HG03159 (cell line): ENCODE data around the gene HLA-DPA1.
A peak's percentile ranks its signal among the peaks of the same experiment; 100 is the strongest.
"Not testable (repeated sequence)": the region's sequence is repeated elsewhere in the genome, so short reads cannot be mapped to it uniquely, and the experiment has no call there.

Experiments
- ATAC-seq: cut with Tn5 transposase; IDR thresholded peaks from one replicate; pipeline ENCODE4 v1.9.1; 2021; ENCODE audit warnings: mild to moderate bottlenecking, moderate library complexity; ENCODE audit not compliant: unreplicated experiment

The HLA-DPA1 gene

DNA sequence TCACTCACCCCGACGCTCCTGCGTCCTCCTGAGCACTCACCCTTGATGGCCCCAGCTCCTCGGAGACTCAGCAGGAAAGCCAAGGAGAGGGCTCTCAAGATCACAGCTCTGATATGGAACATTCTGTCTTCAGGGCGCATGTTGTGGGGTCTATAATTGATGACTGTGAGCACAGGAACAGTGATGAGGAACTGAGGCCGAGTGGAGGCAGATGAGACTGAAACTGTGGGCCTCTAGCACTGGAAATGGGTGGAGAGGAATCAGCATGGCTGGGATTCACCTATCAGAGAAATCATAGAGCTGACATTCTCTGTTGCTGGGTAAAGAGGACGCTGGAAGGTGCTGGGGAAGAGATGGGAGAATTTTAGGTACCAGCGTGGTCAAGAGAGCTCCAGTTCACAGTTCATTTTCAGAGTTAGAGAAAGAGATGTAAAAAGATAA is at the start of gene HLA-DPA1:
Gene HLA-DPA1, minus strand, starts transcription at position 219 of the 441 bp plus-strand sequence.
- peak; percentile 62 for ATAC-seq

DNA sequence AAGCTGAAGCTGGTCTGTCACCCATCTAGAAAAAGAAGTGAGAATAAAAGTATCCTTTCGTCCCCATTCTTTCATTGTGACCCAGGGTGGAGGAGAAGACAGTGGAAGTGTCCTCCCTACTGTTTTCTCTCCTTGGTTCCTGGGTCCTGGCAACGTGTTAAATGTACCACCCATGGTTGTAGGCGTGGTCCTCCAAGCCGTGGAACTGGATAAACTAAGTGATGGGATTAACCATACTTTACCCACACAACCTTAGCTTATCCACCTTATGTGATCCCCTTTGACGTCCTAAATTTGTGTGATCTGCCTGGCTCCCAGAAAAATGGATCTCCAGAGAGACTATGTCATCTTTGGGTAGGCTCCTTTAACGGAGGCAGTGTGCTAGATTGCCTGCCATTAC is 49.7 kb upstream of the HLA-DPA1 start:
- no peak for ATAC-seq

DNA sequence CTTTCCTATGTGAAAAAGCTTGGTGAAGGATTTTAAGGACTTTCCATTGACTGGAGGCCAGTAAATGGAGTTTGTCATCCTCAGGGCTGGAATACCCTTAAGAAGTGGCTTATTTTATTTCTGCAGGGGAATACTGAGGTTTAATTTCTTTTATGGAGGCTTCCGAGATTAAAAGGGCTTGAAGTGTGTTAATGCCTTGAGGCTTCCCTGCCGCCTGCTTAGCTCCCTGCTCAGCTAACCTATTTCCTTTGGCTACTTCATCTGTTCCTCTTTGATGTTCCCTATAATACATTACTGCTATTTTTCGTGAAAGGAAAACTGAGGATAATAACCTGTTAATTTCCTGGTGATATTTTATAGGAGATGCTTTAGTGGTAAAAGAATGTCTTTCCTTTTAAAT is 46.6 kb upstream of the HLA-DPA1 start:
- ATAC-seq: no peak

DNA sequence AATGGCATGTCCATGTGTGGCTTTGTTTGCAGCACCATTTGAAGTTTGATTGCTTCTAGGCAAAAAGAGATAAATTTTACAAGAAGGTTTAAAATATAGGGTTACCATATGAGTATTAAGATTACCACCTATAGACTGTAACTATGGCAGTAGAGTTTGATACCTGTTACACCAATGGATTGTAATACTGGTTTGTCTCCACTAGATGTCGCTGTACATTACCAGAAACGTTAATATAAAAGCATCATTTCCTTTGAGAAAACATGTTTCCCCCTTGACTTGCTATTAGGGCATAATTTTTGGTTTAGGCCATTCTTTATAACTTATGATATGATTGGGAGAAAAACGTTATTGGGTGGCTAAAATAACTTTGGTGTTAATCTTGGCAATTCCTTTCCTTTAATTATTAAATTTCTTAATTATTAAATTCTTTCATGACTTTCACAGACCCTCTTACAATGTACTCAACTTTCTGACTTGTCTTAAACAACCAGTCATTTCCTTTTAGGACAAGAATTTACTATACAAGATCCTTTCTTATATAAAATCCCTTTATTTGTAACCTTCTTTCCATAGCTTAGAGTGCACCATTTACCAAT is 45.2 kb upstream of the HLA-DPA1 start:
- ATAC-seq: no peak

DNA sequence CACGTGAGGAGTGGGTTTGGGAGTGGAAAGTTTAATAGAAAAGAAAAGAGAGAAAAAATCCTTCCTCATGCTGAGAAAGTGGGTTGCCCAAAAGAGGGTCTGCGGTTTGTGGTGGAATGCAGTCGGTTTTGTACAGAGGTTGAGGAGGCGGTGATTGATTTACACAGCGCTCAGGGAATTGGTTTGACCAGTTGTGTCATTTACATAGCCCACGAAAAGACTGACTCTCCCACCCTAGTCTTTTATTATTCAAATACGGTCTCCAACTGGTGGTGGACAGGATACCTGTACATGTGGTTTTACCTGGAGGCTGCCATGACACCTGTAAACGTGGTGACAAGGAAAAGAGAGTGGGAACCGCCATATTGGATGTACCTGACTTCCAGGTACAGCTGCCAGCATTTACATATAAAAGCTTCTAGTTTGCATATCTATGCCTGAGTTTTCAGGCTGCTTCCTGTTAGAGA is 44.4 kb upstream of the HLA-DPA1 start:
- ATAC-seq: no peak

DNA sequence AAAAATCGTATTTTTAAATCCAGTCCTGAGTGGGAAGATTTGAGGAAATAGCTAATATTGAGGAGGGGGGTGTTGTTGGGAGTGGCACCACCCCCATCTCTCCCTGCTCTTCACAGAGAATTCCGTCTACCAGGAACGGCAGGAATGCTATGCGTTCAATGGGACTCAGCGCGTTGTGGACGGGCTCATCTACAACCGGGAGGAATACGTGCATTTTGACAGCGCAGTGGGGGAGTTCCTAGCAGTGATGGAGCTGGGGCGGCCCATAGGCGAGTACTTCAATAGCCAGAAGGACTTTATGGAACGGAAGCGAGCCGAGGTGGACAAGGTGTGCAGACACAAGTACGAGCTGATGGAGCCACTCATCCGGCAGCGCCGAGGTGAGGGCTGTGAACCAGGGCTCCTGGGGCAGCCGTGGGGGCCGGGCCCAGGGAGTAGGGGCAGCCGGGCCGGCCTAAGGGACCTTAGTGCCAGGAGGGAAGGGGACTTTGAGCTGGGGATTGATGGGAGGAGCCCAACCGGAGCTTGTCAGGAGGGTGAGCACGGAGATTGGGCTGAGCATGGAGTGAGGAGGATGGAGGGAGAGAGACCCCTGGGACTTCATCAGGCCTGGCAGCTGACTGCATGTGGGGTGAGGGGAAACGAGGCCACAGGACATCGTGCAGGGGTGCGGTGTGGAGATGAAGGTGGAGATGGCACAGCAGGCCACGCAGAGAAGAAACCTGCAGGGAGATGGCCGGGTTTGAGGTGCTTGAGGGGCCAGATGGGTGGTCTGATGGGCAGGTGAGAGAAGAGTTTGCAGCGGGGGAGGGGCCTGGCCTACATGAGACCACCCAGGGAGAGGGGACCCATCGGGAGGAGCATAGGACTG is 43.6 kb upstream of the HLA-DPA1 start:
- no peak for ATAC-seq

DNA sequence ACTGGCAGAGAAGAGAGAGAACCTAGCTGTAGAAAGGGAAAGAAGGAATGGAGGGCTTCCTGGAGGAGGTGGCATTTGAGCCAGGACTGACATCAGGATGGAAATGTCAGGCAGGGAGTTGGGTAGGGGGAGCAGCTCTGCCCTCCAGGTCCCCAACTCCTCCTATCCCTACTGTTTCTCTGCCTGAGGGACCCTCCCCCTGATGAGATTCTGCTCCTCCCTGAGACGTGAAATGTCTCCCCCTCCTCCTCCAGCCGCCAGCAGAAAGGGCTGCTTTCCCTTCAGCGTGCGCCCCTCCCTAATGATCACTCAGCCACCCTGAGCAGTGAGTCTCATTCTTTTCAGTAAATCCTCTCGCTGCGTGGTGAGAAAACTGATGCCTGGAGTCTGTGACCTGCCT is 43.0 kb upstream of the HLA-DPA1 start:
- ATAC-seq: no peak

DNA sequence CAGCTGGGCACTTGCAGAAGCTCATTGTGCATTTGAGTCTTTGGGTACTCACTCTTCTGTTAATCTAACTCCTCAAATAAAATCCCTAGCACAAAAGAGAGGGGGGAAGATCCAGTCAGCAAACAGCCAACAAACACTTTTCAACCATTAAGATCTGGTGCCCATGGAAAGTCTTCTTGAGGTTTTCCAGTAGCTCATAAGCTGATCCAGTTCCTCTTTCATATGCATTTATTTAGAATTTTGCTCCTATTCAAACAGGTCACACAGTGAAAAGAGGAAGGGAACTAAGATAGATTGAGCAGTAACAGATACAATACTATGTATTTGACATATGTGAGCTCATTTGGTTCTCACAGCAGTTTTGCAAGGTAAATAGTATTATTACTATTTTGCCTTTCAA is 41.0 kb upstream of the HLA-DPA1 start:
- ATAC-seq: no peak

DNA sequence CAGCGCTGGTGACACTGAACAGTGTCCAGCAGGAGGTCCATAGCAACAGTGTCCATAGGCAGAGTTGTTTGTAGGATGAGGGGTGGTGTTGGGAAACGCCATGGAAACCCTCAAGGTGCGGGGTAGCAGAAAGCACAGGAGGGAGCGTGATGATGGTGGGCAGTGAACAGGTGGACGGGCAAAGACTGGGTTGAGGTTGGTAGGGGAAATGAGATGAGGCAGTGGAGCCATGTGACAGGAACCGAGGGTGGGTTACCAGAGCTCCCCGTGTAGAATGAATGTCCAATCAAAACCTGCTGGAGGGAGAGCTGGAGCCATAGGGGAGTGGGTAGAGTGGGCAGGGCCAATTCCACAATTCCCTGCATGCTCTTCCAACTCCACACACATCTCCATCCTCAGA is 40.3 kb upstream of the HLA-DPA1 start:
- no peak for ATAC-seq

DNA sequence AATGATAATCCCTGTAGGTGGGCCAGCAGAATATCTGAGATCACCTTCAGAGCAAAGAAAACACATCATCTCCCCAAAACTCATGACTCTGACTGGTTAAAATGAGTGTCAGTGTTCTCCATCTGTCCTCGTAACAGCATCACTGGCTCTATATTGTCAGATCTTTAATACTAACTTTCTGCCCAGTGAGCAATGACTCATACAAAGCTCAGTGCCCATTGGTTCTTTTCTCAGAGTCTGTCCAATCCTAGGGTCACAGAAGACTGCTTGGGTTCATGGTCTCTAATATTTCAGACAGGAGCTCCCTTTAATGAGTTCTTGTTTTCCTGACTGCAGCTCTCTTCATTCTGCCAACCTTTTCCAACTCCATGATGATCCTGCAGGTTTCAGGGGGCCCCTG is 38.7 kb upstream of the HLA-DPA1 start:
- peak; percentile 87 for ATAC-seq

DNA sequence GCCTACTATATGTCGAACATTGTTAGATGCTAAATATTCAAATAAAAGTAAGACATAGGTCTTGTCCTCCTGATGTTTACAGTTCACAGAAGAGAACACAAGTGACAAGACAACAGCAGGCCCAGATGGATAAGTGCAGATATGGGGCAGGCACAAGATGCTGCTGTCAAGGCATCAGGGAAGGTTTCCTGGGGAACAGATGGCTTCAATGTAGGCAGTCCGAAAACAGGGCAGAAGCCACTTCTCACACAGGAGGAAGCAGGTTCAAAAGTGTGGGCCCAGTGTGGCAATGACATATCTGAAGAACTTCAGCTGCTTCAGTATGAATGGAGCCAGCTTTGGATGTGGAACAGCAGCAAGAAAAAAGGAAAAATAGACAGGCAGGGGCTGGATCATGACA is 34.9 kb upstream of the HLA-DPA1 start:
- no peak for ATAC-seq

DNA sequence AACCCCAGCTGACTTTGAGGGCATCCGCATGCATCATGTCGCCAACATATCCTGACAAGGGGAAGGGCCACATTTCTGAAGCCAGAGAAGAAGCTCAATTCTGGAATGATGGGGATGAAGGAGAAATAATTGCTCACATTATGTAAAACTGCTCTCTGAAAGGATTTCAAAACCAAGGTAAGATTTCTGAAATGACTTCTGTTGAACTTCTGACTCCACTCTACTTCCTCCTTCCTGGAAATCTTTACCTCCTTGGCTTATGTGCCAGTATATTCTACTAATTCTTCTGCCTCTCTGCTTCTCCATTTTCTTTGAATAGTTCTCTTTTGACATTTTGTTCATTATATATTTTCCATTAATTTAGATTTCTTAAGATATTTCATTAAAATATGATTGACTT is 34.2 kb upstream of the HLA-DPA1 start:
- no peak for ATAC-seq

DNA sequence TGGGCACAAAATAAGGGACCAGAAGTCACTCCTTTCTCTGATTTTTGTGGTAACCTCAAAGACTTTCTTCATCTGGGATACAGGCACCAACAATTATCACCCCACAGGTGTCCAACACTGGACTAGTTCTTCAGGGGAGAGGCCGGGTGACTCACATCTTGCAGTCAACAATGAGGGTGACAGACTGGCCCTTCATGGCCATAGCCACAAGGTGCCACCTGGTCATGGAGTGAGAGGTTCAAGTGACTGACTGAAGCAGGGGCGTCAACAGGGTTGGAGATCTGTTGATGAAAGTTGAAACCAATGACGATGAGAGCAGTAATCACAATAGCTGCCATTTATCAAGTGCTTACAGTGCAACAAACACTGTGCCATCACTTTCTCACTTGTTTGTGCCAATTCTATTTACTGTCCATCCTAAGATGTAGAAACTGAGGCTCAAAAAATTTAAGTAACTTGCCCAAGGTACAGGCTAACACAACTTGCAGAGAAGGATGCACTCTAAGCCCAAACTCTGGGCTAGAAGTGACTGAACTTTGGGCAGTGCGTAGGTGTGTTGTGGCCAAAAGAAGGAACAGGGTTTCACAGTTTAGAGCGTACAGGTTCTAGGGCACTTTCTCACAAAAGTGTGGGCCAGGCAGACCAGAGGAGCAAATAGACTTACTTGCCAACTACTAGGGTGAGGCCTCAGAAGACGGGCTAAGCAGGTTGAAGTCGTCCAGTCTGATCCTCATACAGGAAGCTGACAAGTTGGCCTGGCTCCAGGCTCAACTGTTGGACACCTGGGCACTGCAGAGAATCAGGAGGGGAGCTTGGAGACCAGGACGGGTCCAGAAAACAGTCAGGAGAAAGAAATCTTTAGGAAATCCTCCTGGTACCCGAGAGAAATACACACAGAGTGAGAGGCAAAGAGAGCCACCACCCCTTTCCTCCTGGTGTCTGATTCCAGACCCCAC is 32.7 kb upstream of the HLA-DPA1 start:
- ATAC-seq: no peak

DNA sequence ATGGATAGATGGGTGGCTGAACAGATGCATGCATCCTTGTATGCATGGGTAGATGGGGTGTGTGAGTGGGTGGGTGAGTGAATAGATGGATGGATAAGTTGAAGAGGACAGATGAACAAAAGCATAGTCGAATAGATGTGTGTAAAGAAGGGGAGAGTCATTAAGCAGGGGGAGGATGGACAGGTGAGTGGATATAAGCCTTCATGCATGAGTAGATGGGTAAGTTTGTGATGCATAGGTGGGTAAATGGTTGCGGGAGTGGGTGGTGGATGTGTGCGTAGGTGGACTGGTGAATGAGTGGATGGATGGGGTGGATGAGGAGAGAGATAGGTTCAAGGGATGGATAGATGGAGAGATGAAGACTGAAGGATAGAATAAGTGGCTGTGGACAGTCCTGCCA is 31.9 kb upstream of the HLA-DPA1 start:
- no peak for ATAC-seq

DNA sequence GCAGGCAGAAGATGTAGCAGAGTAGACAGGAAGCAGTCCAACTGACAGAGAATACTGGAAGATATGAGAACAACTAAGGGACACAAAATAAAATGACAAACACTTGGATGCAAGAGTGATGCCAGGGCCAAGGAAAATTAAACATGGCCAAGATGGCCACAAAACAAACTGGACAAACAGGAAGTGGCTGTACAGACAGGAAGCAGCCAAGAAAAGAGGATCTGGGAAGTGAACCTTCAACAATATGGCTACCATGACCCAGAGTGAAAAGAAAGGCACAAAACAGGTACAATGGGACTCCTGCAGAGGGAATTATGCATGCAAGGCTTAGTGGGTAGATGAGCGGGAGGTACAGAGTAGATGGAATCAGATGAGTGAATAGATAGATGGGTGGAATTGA is 31.4 kb upstream of the HLA-DPA1 start:
- no peak for ATAC-seq

DNA sequence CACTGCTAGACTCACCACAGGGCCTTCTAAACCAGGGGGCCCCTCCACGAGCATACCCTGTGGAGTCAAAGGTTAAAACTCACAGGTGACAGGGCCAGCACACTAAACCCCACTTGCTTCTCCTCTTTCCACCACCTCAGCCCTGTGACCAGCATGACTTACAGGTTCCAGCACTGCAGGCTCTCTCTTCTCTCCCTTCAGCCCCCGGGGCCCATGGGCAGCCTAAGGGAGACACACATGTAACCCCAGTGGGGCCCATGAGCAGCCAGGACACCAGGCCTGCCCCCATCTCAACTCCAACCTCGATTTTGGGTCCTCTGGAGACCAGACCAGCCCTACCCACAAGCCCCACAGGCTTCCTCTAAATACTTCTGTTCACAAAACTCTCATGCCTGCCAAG is 30.3 kb upstream of the HLA-DPA1 start:
- ATAC-seq: no peak

DNA sequence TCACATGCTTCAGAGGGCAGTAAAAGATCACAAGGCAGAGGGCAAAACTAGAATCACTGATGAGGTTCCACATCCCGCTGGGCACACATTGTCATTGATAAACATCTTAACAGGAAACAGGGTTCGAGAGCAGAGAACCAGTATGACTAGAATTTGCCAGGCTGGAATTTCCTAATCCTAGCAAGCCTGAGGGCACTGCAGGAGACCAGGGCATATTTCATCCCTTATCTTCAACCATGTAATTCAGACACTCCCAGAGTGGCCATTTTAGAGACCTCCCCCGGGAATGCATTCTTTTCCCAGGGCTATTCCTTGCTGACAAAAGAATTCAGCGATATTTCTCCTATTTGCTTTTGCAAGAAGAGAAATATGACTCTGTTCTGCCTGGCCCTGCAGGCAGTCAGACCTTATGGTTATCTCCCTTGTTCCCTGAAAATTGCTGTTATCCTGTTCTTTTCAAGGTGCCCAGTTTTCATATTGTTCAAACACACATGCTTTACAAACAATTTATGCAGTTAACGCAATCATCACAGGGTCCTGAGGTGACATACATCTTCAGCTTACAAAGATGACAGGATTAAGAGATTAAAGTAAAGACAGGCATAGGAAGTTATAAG is 27.8 kb upstream of the HLA-DPA1 start:
- ATAC-seq: not testable (repeated sequence)

DNA sequence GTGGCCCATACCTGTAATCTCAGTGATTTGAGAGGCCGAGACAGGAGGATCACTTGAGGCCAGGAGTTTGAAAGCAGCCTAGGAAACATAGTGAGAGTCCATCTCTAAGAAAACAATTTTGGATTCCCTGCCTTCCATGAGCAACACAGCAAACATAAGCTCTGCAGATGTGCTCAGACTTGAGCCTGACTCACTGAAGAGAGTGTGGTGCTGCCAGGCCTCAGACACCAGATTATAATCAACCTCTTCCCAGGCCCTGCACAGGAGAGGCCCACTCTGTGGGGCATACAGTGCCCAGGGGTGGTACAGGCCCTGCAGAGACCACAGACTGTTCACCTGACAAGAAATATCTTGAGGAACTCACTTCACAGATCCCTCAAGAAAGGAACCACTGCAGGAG is 22.2 kb upstream of the HLA-DPA1 start:
- no peak for ATAC-seq

DNA sequence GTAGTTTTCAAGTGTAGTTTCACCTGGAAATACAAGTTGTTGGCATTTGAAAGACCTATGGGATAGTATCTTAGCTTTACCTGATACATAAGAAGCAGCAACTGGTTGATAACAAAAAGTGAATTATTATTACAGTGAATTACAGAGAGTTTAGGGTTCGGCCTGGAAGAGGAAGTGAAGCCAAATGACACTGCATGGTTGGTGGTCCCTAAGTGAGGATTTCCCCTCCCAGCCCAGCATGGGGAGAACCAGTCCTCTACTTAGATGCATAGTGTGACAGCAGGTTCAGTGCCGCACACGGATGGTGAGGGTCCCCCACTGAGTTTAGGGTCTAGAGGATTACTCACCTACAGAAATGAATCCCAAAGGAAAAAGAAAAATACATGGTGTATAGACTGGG is 20.4 kb upstream of the HLA-DPA1 start:
- ATAC-seq: no peak

DNA sequence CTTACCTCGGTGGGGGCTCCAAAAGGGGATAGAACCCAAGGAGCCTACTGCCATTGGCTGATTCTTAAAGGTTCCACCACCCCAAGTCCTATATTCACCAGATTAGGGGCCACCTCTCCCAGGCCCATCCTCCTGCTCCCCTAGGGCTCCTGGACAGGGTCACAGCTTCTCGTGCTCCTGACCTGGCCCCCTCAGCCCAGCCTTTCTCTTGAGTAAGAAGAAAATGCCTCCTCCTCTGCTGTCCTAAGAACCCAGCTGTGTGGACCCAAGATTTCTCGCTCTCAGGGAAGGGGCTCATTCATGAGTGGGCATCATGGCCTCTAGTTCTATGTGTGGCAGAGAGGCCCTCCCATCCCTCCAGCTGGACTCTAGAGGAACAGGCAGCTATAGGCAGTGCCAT is 18.9 kb upstream of the HLA-DPA1 start:
- no peak for ATAC-seq

DNA sequence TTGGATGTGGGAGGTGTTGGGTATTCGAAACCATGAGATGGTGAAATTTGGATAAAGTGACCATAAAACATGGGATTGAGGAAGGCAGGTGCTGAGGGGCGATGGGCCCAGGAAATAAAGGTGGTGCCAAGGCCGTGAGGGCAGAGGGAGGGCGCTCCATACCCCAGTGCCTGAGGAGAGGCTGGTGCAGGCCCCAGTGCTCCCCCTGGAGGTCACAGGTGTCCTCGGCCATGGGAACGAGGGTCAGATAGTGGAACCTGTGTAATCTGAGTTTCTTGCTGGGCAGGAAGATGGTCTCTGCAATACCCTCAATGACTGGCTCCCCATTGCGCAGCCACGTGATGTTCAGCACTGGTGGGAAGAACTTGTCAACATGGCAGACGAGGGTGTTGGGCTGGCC is 18.5 kb upstream of the HLA-DPA1 start:
- no peak for ATAC-seq
